Measurements from ENCODE around the gene CACNG5.
"Not testable (repeated sequence)": the region's sequence is repeated elsewhere in the genome, so short reads cannot be mapped to it uniquely, and the experiment has no call there.

CACNG5 gene

GRCh38 chr17:66849851-66850580 lies 15.1 kb downstream of the CACNG5 start:
- no peak for DNase-seq

- DNase-seq = no peak
Measured at GRCh38 chr17:66850692-66851091, 15.8 kb downstream of the CACNG5 start.

GRCh38 chr17:66855204-66855603 lies 20.3 kb downstream of the CACNG5 start:
- peak; percentile 37 for DNase-seq

- DNase-seq = no peak
Measured at GRCh38 chr17:66858226-66859083, 23.5 kb downstream of the CACNG5 start.

GRCh38 chr17:66859353-66859752 lies 24.4 kb downstream of the CACNG5 start:
- no peak for DNase-seq

- no peak for DNase-seq
Measured at GRCh38 chr17:66860204-66860603, 25.3 kb downstream of the CACNG5 start.

- DNase-seq = no peak
Measured at GRCh38 chr17:66863820-66864219, 28.9 kb downstream of the CACNG5 start.

- DNase-seq = no peak
Measured at GRCh38 chr17:66865151-66865550, 30.2 kb downstream of the CACNG5 start.

GRCh38 chr17:66873962-66874361 lies 39.0 kb downstream of the CACNG5 start:
- DNase-seq = no peak

GRCh38 chr17:66884931-66885330 lies 50.0 kb downstream of the CACNG5 start:
- no peak for DNase-seq

GRCh38 chr17:66885417-66885816 lies 50.5 kb downstream of the CACNG5 start:
- DNase-seq = peak; percentile 63

- DNase-seq = peak; percentile 63
Measured at GRCh38 chr17:66889480-66890230, 54.7 kb downstream of the CACNG5 start.

GRCh38 chr17:66892246-66892645 lies 57.3 kb downstream of the CACNG5 start:
- DNase-seq = no peak

GRCh38 chr17:66893382-66893781 lies 58.5 kb downstream of the CACNG5 start:
- DNase-seq = no peak

GRCh38 chr17:66893863-66894262 lies 58.9 kb downstream of the CACNG5 start:
- DNase-seq = no peak

- DNase-seq = no peak
Measured at GRCh38 chr17:66897141-66897540, 62.2 kb downstream of the CACNG5 start.

GRCh38 chr17:66898536-66898935 lies 63.6 kb downstream of the CACNG5 start:
- DNase-seq = no peak

GRCh38 chr17:66900126-66901010 lies 65.5 kb downstream of the CACNG5 start:
- peak; percentile 49 for DNase-seq

- DNase-seq = not testable (repeated sequence)
Measured at GRCh38 chr17:66903296-66903695, 68.4 kb downstream of the CACNG5 start.

- DNase-seq = no peak
Measured at GRCh38 chr17:66903781-66904180, 68.9 kb downstream of the CACNG5 start.

- peak; percentile 92 for DNase-seq
Measured at GRCh38 chr17:66904760-66905624, 70.1 kb downstream of the CACNG5 start.

All from NCI-H69 (cell line).